K562 (cell line): Measurements from ENCODE around the gene COL6A2. TPM values are rescaled to one million over a fixed set of nuclear protein-coding genes. Genes with fewer than 3 reads are reported as not detected.
"Not testable (repeated sequence)": the region's sequence is repeated elsewhere in the genome, so short reads cannot be mapped to it uniquely, and the experiment has no call there.

ENCODE experiments used
- ATF1 ChIP-seq, 2 experiments: fragments of 450-650 bp in 1 of 2; IDR thresholded peaks; 2 replicates each; pipeline ENCODE4 v1.6.1; 2016; ENCODE audit warnings: missing compliant biosample characterization in 1 of 2, missing genetic modification characterization in 1 of 2
- ATF7 ChIP-seq: fragments of 450-650 bp; IDR thresholded peaks from 2 replicates; pipeline ENCODE4 v1.7.1; 2014; ENCODE audit warnings: mild to moderate bottlenecking, moderate library complexity
- CTCFL ChIP-seq: IDR thresholded peaks from 2 replicates; pipeline ENCODE4 v1.6.1; 2011; ENCODE audit warnings: borderline replicate concordance, low read depth, mild to moderate bottlenecking, moderate library complexity, low read length; ENCODE audit not compliant: insufficient read depth, poor library complexity, severe bottlenecking
- DEAF1 ChIP-seq: fragments of 450-650 bp; formaldehyde crosslinking; IDR thresholded peaks from 2 replicates; pipeline ENCODE4 v1.4.0; 2020; ENCODE audit warnings: mild to moderate bottlenecking, moderate library complexity
- FOXK2 ChIP-seq, 2 experiments: fragments of 450-650 bp; IDR thresholded peaks in 1 of 2; conservative IDR thresholded peaks in 1 of 2; 2 replicates each; pipeline ENCODE4 v1.6.1; 2016; ENCODE audit warnings: low read depth in 2 of 2, mild to moderate bottlenecking in 1 of 2
- HDAC1 ChIP-seq, 2 experiments: fragments of 450-650 bp; IDR thresholded peaks; 2 replicates each; pipeline ENCODE4 v1.6.1; 2016 to 2017; ENCODE audit warnings: inconsistent platforms in 1 of 2, mild to moderate bottlenecking in 1 of 2, moderate library complexity in 1 of 2
- HDGF ChIP-seq: fragments of 450-650 bp; IDR thresholded peaks from 2 replicates; pipeline ENCODE4 v1.6.1; 2016
- JUND ChIP-seq, 2 experiments: IDR thresholded peaks; 2 replicates in 1 of 2; 3 replicates in 1 of 2; pipeline ENCODE4 v1.6.1; 2011; ENCODE audit warnings: borderline replicate concordance in 2 of 2, low read depth in 2 of 2, low read length in 2 of 2, improper control_type of control experiment in 1 of 2, missing biosample characterization in 1 of 2, missing genetic modification characterization in 1 of 2, missing genetic modification reagents in 1 of 2
- L3MBTL2 ChIP-seq: fragments of 450-650 bp; IDR thresholded peaks from 2 replicates; pipeline ENCODE4 v1.6.1; 2016; ENCODE audit warnings: mild to moderate bottlenecking, moderate library complexity
- MNT ChIP-seq, 2 experiments: fragments of 450-650 bp; conservative IDR thresholded peaks; 2 replicates each; pipeline ENCODE4 v1.6.1; 2017; ENCODE audit warnings: mild to moderate bottlenecking in 2 of 2, moderate library complexity in 2 of 2
- NBN ChIP-seq: fragments of 450-650 bp; IDR thresholded peaks from 2 replicates; pipeline ENCODE4 v1.6.1; 2016; ENCODE audit warnings: low read depth, mild to moderate bottlenecking
- PHF20 ChIP-seq: fragments of 450-650 bp; IDR thresholded peaks from 2 replicates; pipeline ENCODE4 v1.6.1; 2018; ENCODE audit not compliant: partially characterized antibody
- SOX6 ChIP-seq: fragments of 450-650 bp; IDR thresholded peaks from 2 replicates; pipeline ENCODE4 v1.6.1; 2014; ENCODE audit warnings: mild to moderate bottlenecking
- TRIM24 ChIP-seq, 2 experiments: fragments of 450-650 bp; IDR thresholded peaks; 2 replicates each; pipeline ENCODE4 v1.6.1; 2016
- ZBTB2 ChIP-seq: fragments of 450-650 bp; IDR thresholded peaks from 2 replicates; pipeline ENCODE4 v1.6.1; 2016; ENCODE audit warnings: antibody characterized with exemption
- ZBTB33 ChIP-seq: sonication (generic); formaldehyde crosslinking; IDR thresholded peaks from 2 replicates; pipeline ENCODE4 v1.8.1; 2023; ENCODE audit warnings: mild to moderate bottlenecking, missing genetic modification reagents
- ZKSCAN1 ChIP-seq: fragments of 150-350 bp; IDR thresholded peaks from 2 replicates; pipeline ENCODE4 v1.6.1; 2016; ENCODE audit warnings: low read depth, low read length
- polyA plus RNA-seq, 8 experiments: library from polyadenylated mRNA; depleted of rRNA in 4 of 8; stranded (reverse) in 5 of 8; unstranded in 3 of 8; fragments of >200 nt; fragmentation: Nextera tagmentation in 2 of 8; fragmentation: Illumina TruSeq in 1 of 8; extraction: Ambion mirVana in 2 of 8; extraction: Trizol in 1 of 8; gene quantifications; 2 replicates each; pipeline versions ENCODE4 v1.2.1 to v1.2.3, GENCODE V29; 2011 to 2014; ENCODE audit warnings: inconsistent platforms in 1 of 8, missing spikeins in 1 of 8
- total RNA-seq, 7 experiments: library from RNA; depleted of rRNA in 6 of 7; stranded (reverse); fragments of >200 nt in 6 of 7; fragmentation: Illumina TruSeq in 2 of 7; extraction: Trizol in 2 of 7; gene quantifications; 2 replicates each; pipeline versions ENCODE4 v1.2.1 to v1.2.3, GENCODE V29; 2011 to 2021; ENCODE audit warnings: low replicate concordance in 1 of 7

The COL6A2 gene
- total and polyA plus RNA-seq, 9 of the 15 experiments (the other 6 are each of a cell fraction or from before 2014, with no cell fraction given): 0.07 to 1.1 (median 0.24) TPM; not detected in 3

GRCh38 chr21:46147429-46147828 is 49.5 kb downstream of the COL6A2 start (continued):
- TF ChIP-seq ZBTB2 (peak; percentile 66; the same call in 1 of the 2 replicates), SOX6 (0 out of 2 replicates have a peak, but pooled peaks have one; percentile 42), NBN (0 out of 2 replicates have a peak, but pooled peaks have one; percentile 67), TRIM24 (IDR thresholded peaks at IDR 0.05) (peak; percentile 18 to 29; a peak in 1 of 4 replicates), ATF1 (tag; IDR thresholded peaks at IDR 0.05) (peak; percentile 16; the same call in 1 of the 2 replicates), L3MBTL2 (peak; percentile 45; the same call in 1 of the 2 replicates), HDGF (0 out of 2 replicates have a peak, but pooled peaks have one; percentile 48), PHF20 (peak; percentile 45), ATF7 (peak; percentile 46; the same call in 1 of the 2 replicates), CTCFL (peak; percentile 70), MNT (conservative IDR thresholded peaks at IDR 0.05) (peak in 1 of 2 experiments; percentile 42; a peak in 1 of 4 replicates), ZBTB33 (CRISPR knock-in tag) (0 out of 2 replicates have a peak, but pooled peaks have one; percentile 25), FOXK2 (conservative IDR thresholded peaks at IDR 0.05 in 1 of 2, IDR thresholded peaks at IDR 0.05 in 1 of 2; ENCODE audit: low read depth in 2 of 2) (0 out of 4 replicates have a peak, but pooled peaks of 1 of the 2 experiments have one; percentile 30), JUND (IDR thresholded peaks at IDR 0.05; ENCODE audit: borderline replicate concordance, low read depth, low read length) (0 out of 2 replicates have a peak, but pooled peaks have one; percentile 48), HDAC1 (IDR thresholded peaks at IDR 0.05) (peak in 1 of 2 experiments; percentile 40; a peak in 1 of 4 replicates), DEAF1 (CRISPR knock-in tag) (peak; percentile 58), ZKSCAN1 (0 out of 2 replicates have a peak, but pooled peaks have one; percentile 11)
- TF ChIP-seq ATF1 (CRISPR knock-in tag; IDR thresholded peaks at IDR 0.05); JUND (tag; IDR thresholded peaks at IDR 0.05; ENCODE audit: borderline replicate concordance, low read depth, low read length): not testable (repeated sequence)
